ENCODE measurements around the gene RAB44. TPM values are rescaled to one million over a fixed set of nuclear protein-coding genes. Genes with fewer than 3 reads are reported as not detected.
A peak's percentile ranks its signal among the peaks of the same experiment; 100 is the strongest.

RAB44 gene
- total RNA-seq, 1 donor from 2014 or later: 0.95 TPM

DNA sequence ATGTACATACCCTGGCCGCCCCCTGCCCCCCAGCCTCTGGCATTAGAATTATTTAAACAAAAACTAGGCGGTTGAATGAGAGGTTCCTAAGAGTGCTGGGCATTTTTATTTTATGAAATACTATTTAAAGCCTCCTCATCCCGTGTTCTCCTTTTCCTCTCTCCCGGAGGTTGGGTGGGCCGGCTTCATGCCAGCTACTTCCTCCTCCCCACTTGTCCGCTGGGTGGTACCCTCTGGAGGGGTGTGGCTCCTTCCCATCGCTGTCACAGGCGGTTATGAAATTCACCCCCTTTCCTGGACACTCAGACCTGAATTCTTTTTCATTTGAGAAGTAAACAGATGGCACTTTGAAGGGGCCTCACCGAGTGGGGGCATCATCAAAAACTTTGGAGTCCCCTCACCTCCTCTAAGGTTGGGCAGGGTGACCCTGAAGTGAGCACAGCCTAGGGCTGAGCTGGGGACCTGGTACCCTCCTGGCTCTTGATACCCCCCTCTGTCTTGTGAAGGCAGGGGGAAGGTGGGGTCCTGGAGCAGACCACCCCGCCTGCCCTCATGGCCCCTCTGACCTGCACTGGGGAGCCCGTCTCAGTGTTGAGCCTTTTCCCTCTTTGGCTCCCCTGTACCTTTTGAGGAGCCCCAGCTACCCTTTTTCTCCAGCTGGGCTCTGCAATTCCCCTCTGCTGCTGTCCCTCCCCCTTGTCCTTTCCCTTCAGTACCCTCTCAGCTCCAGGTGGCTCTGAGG, 11.5 kb upstream of the RAB44 start:
- Histone ChIP-seq H3K27me3 (ENCODE audit: low read depth) (no peaks in the 10 kb centered on the region), H3K9me3 (no peaks in the 10 kb centered on the region), H3K27ac (peak overlapping the region; percentile 40), H3K4me1 (peaks cover 42% of the 10 kb centered on the region), H3K36me3 (peaks cover 49% of the 10 kb centered on the region), H3K4me3 (no peak overlapping the region)
- DNase-seq (peak; percentile 74), ATAC-seq (peak; percentile 8 to 35)
- intact Hi-C loops (cut with DNase I): no loop called here
- TF ChIP-seq CTCF (IDR thresholded peaks at IDR 0.05): no peak

DNA sequence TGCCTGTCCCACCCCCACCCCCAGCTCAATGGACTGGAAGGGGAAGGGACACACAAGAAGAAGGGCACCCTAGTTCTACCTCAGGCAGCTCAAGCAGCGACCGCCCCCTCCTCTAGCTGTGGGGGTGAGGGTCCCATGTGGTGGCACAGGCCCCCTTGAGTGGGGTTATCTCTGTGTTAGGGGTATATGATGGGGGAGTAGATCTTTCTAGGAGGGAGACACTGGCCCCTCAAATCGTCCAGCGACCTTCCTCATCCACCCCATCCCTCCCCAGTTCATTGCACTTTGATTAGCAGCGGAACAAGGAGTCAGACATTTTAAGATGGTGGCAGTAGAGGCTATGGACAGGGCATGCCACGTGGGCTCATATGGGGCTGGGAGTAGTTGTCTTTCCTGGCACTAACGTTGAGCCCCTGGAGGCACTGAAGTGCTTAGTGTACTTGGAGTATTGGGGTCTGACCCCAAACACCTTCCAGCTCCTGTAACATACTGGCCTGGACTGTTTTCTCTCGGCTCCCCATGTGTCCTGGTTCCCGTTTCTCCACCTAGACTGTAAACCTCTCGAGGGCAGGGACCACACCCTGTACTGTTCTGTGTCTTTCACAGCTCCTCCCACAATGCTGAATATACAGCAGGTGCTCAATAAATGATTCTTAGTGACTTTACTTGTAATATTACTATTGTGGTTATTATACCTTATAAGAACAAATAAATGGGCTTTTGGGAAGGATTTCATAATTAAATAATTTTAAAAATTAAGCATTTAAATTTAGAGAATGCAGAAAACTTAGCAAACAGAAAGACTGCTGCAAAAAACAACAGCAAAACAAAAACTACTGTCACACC, 10.7 kb upstream of the RAB44 start:
- H3K4me1 ChIP-seq: peaks cover 44% of the 10 kb centered on the region
- DNase-seq: no peak
- intact Hi-C loops (cut with DNase I): no loop called here
- no peak for TF ChIP-seq CTCF (IDR thresholded peaks at IDR 0.05)
- H3K9me3 ChIP-seq: no peaks in the 10 kb centered on the region
- no peak for ATAC-seq
- H3K27ac ChIP-seq: no peak overlapping the region
- H3K4me3 ChIP-seq: no peak overlapping the region
- H3K36me3 ChIP-seq: peaks cover 47% of the 10 kb centered on the region
- H3K27me3 ChIP-seq (ENCODE audit: low read depth): no peaks in the 10 kb centered on the region

DNA sequence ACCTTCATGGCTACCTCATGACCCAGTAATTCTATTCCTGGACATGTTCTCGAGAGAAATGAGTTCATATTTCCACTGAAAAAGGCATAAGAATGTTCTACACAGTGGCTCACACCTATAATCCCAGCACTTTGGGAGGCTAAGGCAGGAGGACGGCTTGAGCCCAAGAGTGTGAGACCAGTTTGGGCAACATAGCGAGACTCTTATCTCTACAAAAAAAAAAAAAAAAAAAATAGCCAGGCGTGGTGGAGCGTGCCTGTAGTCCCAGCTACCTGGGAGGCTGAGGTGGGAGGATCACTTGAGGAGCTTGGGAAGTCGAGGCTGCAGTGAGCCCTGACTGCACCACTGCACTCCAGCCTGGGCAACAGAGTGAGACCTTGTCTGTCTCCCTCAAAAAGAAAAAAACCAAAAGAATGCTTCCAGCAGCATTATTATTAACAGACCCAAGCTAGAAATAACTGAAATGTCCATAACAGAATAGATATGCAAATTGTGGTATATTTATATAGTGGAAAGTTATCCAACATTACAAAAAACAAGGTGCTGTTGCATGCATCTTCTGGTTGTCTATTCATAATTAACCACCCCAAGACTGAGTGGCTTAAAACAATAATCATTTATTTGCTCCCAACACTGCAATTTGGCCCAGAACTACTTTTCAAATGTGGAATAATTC, 9.4 kb upstream of the RAB44 start:
- DNase-seq: no peak
- no peak for TF ChIP-seq CTCF (IDR thresholded peaks at IDR 0.05)
- ATAC-seq: no peak
- Histone ChIP-seq H3K4me3 (no peak overlapping the region), H3K36me3 (peaks cover 46% of the 10 kb centered on the region), H3K27ac (no peak overlapping the region), H3K27me3 (ENCODE audit: low read depth) (no peaks in the 10 kb centered on the region), H3K4me1 (peaks cover 43% of the 10 kb centered on the region), H3K9me3 (no peaks in the 10 kb centered on the region)
- intact Hi-C loops (cut with DNase I): no loop called here

DNA sequence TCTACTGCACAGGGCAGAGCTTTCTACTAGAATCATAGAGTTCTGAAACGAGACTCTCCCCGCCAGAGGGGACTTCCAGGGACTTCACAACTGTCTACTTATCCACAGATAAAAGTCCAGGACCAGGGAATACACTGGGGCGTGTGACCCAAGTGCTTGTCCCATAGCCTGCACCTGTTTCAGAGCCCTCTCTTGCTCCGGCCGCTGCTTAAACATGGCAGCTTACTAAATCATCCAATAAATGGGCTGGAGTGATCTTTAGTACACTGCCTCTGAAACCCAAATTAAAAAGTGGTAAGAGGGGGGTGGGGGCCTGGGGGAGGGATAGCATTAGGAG, 8.9 kb upstream of the RAB44 start:
- no peaks in the 10 kb centered on the region for H3K9me3 ChIP-seq
- intact Hi-C loops (cut with DNase I): no loop called here
- H3K27me3 ChIP-seq (ENCODE audit: low read depth): no peaks in the 10 kb centered on the region
- H3K4me3 ChIP-seq: no peak overlapping the region
- ATAC-seq: no peak
- peaks cover 38% of the 10 kb centered on the region for H3K4me1 ChIP-seq
- no peak overlapping the region for H3K27ac ChIP-seq
- peaks cover 43% of the 10 kb centered on the region for H3K36me3 ChIP-seq
- TF ChIP-seq CTCF (IDR thresholded peaks at IDR 0.05): no peak
- DNase-seq: no peak

GRCh38 chr6:36691011-36691410, 6.6 kb upstream of the RAB44 start:
- no peaks in the 10 kb centered on the region for H3K9me3 ChIP-seq
- no peaks in the 10 kb centered on the region for H3K27me3 ChIP-seq (ENCODE audit: low read depth)
- peaks cover 17% of the 10 kb centered on the region for H3K4me1 ChIP-seq
- no peak overlapping the region for H3K4me3 ChIP-seq
- no peak overlapping the region for H3K27ac ChIP-seq
- DNase-seq: no peak
- intact Hi-C loops (cut with DNase I): no loop called here
- ATAC-seq: no peak
- no peak for TF ChIP-seq CTCF (IDR thresholded peaks at IDR 0.05)
- peaks cover 20% of the 10 kb centered on the region for H3K36me3 ChIP-seq

All from lower lobe of right lung (tissue), 2 donors.